ENCODE data around the gene WDR4. TPM values are rescaled to one million over a fixed set of nuclear protein-coding genes. Genes with fewer than 3 reads are reported as not detected.

Gene WDR4
- total RNA-seq, 1 donor from 2014 or later: 21.7 TPM

GRCh38 chr21:42854246-42855010 is 24.9 kb downstream of the WDR4 start:
- no peaks in the 10 kb centered on the region for H3K9me3 Mint-ChIP-seq
- no peaks in the 10 kb centered on the region for H3K4me1 Mint-ChIP-seq
- no peak for DNase-seq (ENCODE audit: low spot score in 2 of 2, unreplicated experiment in 2 of 2)
- H3K27me3 Mint-ChIP-seq (ENCODE audit: low read depth): no peaks in the 10 kb centered on the region
- H3K4me3 Mint-ChIP-seq: no peak overlapping the region
- H3K36me3 Mint-ChIP-seq: peaks cover 39% of the 10 kb centered on the region
- TF ChIP-seq CTCF (IDR thresholded peaks at IDR 0.05; ENCODE audit: unreplicated experiment): no peak
- H3K27ac Mint-ChIP-seq: no peak overlapping the region

- Mint-ChIP-seq H3K27me3 (ENCODE audit: low read depth) (no peaks in the 10 kb centered on the region), H3K27ac (no peak overlapping the region), H3K9me3 (no peaks in the 10 kb centered on the region), H3K4me3 (no peak overlapping the region), H3K36me3 (peaks cover 42% of the 10 kb centered on the region), H3K4me1 (no peaks in the 10 kb centered on the region)
- DNase-seq (ENCODE audit: low spot score in 2 of 2, unreplicated experiment in 2 of 2): no peak
- TF ChIP-seq CTCF (IDR thresholded peaks at IDR 0.05; ENCODE audit: unreplicated experiment): no peak
These were observed 25.7 kb downstream of the WDR4 start for GRCh38 chr21:42853621-42854020.

- Mint-ChIP-seq H3K36me3 (peaks cover 40% of the 10 kb centered on the region), H3K27ac (no peak overlapping the region), H3K9me3 (no peaks in the 10 kb centered on the region), H3K27me3 (ENCODE audit: low read depth) (no peaks in the 10 kb centered on the region), H3K4me1 (no peaks in the 10 kb centered on the region), H3K4me3 (no peak overlapping the region)
- TF ChIP-seq CTCF (IDR thresholded peaks at IDR 0.05; ENCODE audit: unreplicated experiment): no peak
- no peak for DNase-seq (ENCODE audit: low spot score in 2 of 2, unreplicated experiment in 2 of 2)
These were observed 26.3 kb downstream of the WDR4 start for GRCh38 chr21:42852925-42853570.

- H3K4me1 Mint-ChIP-seq: no peaks in the 10 kb centered on the region
- DNase-seq (ENCODE audit: low spot score in 2 of 2, unreplicated experiment in 2 of 2): no peak
- no peaks in the 10 kb centered on the region for H3K27me3 Mint-ChIP-seq (ENCODE audit: low read depth)
- no peak overlapping the region for H3K4me3 Mint-ChIP-seq
- no peaks in the 10 kb centered on the region for H3K9me3 Mint-ChIP-seq
- H3K27ac Mint-ChIP-seq: no peak overlapping the region
- TF ChIP-seq CTCF (IDR thresholded peaks at IDR 0.05; ENCODE audit: unreplicated experiment): no peak
- peaks cover 38% of the 10 kb centered on the region for H3K36me3 Mint-ChIP-seq
These were observed 27.3 kb downstream of the WDR4 start for GRCh38 chr21:42851812-42852665.

- Mint-ChIP-seq H3K36me3 (peaks cover 39% of the 10 kb centered on the region), H3K27ac (no peak overlapping the region), H3K27me3 (ENCODE audit: low read depth) (no peaks in the 10 kb centered on the region), H3K4me3 (no peak overlapping the region), H3K4me1 (no peaks in the 10 kb centered on the region), H3K9me3 (no peaks in the 10 kb centered on the region)
- DNase-seq (ENCODE audit: low spot score in 2 of 2, unreplicated experiment in 2 of 2): no peak
- TF ChIP-seq CTCF (IDR thresholded peaks at IDR 0.05; ENCODE audit: unreplicated experiment): peak; percentile 25
These were observed 28.4 kb downstream of the WDR4 start for GRCh38 chr21:42850866-42851391.
